AG10803 (cell line): ENCODE measurements around the gene IGF2R.
"Not testable (repeated sequence)": the region's sequence is repeated elsewhere in the genome, so short reads cannot be mapped to it uniquely, and the experiment has no call there.

Source experiments
- DNase-seq: peaks from one replicate; pipeline ENCODE4 v3.0.0; 2010; ENCODE audit warnings: low read depth
- H3K4me3 ChIP-seq: 2 replicates; pipeline ENCODE4 v1.5.1; 2011; ENCODE audit warnings: mild to moderate bottlenecking, low read length, control low read depth
- TF ChIP-seq, protein P1 (sequence below): conservative IDR thresholded peaks from 2 replicates; pipeline ENCODE4 v1.5.1; 2011; ENCODE audit warnings: mild to moderate bottlenecking, low read length, control low read depth, inconsistent platforms

IGF2R gene

DNA sequence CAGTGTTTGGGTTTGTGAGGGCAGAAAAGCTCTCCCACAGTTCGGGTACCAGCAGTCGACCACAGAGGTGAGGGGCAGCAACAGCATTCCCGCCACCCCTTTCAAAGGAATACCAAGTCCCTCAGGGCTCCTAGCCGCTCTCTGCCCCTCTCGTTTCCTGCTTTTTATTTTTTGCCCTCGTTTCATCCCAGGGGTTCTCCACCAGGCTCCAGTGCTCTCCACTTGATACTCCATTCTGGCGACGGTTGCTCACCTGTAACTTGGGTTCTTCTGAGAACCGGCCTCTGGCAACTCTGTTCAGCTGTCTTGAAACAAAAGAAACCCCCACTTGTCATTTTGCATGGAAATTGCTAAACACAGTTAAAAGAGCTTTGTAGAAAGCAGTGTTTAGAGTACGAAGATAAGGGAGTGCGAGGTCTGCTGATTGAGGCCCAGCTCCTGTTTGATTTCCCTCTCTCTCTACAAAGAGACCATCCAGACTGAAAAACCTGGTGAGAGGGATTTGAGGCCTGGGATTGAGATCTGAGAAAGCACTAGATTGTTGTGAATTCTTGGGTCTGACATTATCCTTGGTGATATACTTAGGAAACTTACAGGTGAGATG lies 28.7 kb downstream of the IGF2R start:
- DNase-seq, result no peak
- TF ChIP-seq, protein P1, sequence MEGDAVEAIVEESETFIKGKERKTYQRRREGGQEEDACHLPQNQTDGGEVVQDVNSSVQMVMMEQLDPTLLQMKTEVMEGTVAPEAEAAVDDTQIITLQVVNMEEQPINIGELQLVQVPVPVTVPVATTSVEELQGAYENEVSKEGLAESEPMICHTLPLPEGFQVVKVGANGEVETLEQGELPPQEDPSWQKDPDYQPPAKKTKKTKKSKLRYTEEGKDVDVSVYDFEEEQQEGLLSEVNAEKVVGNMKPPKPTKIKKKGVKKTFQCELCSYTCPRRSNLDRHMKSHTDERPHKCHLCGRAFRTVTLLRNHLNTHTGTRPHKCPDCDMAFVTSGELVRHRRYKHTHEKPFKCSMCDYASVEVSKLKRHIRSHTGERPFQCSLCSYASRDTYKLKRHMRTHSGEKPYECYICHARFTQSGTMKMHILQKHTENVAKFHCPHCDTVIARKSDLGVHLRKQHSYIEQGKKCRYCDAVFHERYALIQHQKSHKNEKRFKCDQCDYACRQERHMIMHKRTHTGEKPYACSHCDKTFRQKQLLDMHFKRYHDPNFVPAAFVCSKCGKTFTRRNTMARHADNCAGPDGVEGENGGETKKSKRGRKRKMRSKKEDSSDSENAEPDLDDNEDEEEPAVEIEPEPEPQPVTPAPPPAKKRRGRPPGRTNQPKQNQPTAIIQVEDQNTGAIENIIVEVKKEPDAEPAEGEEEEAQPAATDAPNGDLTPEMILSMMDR, result no peak
- no peak overlapping the region for H3K4me3 ChIP-seq

DNA sequence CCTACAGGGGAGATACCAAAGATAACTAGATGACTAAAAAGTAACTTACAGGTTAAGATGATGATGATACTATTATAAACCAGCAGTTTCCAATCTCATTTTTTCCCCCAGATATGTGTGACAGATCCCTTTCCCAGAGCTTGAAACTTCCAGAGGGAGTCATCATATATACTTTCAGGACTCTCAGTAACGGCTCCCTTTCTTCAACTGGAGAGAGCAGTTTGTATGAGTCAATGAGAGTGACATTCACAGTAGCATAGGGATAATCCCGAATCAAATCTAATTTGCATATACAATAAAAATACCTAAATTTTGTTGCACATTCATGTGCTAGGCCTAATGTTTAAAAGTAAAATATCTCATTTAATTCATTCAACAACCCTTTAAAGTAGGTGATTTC lies 29.7 kb downstream of the IGF2R start:
- DNase-seq, result no peak
- TF ChIP-seq, protein P1, result no peak
- H3K4me3 ChIP-seq, result no peak overlapping the region

DNA sequence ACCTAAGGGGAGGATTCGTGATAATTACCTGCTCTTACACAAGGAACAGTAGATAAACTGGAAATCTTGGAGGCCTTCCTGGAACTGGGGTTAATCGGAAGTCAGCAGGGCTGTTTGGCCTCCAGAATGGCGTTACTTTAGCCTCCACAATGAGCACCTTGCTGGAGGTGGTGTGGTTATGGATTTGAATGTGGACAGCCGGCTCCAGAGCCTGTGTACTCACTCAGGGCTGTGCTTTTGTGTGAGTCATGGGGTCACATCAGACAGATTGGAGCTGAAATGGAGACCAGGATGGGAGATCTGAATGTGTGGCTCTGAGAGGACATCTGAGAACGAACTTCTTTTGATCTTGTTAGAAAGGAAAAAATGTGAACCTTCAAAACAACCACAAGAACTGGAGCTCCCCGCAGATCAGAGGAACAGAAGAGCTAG lies 30.4 kb downstream of the IGF2R start:
- TF ChIP-seq, protein P1, result no peak
- no peak for DNase-seq
- no peak overlapping the region for H3K4me3 ChIP-seq

DNA sequence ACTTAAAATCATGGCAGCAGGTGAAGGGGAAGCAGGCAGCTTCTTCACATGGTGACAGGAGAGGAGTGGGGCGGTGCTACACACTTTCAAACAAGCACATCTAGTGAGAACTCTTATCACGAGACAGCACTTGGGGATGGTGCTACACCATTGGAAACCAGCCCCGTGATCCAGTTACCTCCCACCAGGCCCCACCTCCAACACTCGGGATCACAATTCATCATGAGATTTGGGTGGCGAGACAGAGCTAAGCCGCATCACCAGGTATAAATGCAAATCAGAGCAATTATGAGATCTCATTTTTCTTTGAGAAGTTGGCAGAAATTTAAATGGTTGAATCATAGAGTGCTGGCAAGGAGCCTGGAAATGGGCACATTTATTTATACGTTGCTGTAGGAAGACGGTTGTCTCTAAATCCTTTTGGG lies 31.4 kb downstream of the IGF2R start:
- TF ChIP-seq, protein P1, result no peak
- no peak for DNase-seq
- H3K4me3 ChIP-seq, result no peak overlapping the region

DNA sequence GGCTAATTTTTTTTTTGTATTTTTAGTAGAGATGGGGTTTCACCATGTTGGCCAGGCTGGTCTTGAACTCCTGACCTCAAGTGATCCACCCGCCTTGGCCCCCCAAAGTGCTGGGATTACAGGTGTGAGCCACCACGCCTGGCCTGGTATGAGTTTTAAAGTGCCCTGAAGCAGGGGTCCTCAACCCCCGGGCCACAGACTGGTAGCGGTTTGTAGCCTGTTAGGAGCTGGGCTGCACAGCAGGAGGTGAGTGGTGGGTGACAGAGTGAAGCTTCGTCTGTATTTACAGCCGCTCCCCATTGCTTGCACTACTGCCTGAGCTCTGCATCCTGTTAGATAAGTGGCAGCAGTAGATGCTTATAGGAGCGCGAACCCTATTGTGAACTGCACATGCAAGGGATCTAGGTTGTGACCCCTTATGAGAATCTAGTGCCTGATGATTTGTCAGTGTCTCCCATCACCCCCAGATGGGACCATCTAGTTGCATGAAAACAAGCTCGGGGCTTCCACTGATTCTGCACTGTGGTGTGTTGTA lies 32.1 kb downstream of the IGF2R start:
- H3K4me3 ChIP-seq, result not testable (repeated sequence)

DNA sequence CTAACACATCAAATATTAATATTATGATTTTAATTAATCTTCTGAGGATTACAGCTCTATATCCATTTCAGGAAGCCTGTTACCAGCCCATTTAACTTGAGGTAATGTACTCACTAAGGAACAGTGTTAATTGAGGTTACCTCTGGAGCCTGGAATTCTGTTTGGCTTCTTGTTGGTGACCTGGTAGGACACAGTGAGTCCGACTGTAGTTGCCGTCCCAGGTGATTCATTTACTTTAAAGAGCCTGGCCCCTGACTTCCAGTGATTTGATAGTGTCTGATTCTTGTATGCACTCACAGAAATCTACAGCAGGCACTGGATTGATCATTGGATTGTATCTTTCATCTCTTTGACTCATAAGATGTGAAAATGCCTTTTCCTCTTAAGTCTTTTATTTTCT lies 34.0 kb downstream of the IGF2R start:
- no peak for DNase-seq
- TF ChIP-seq, protein P1, result no peak
- H3K4me3 ChIP-seq, result no peak overlapping the region

More for the DNA sequence above, 32.1 kb downstream of the IGF2R start:
- DNase-seq, result not testable (repeated sequence)

DNA sequence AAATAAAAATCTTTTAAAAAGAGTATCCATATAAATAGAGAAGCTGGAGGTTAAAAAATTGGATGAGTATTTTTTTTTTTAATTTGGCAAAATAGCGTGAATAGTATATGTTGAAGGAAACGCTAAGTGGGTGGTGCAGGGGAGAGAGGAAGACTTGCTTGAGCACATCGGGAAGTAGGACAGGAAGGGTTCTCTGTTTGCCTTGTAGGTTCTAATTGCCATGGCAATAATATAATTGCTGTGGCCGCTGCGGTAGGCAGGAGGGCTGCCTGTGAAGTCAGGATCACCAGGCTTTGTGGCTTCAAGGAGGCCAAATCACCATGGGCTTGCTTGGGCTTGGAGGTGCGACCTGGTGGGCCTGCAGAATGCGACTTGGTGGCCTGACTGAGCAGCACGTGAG lies 35.1 kb downstream of the IGF2R start:
- TF ChIP-seq, protein P1, result no peak
- no peak for DNase-seq
- H3K4me3 ChIP-seq, result no peak overlapping the region
